ACHN (cell line): Measurements from ENCODE around the gene CAMKV.
A peak's percentile ranks its signal among the peaks of the same experiment; 100 is the strongest.
"Not testable (repeated sequence)": the region's sequence is repeated elsewhere in the genome, so short reads cannot be mapped to it uniquely, and the experiment has no call there.

Experiments
- DNase-seq: peaks from one replicate; pipeline ENCODE4 v3.0.0-alpha.2; 2015
- in situ Hi-C: cut with HindIII; loops from 2 replicates; pipeline ENCODE4 v1.10.0; 2017; ENCODE audit warnings: low sequenced_read_pairs, low pct_ligation_motif_present, low pct_unique_long_range_greater_than_20kb

The CAMKV gene

GRCh38 chr3:49867400-49867799 is 2.3 kb downstream of the CAMKV start:
- no peak for DNase-seq
- in situ Hi-C loops: no loop called here

DNA sequence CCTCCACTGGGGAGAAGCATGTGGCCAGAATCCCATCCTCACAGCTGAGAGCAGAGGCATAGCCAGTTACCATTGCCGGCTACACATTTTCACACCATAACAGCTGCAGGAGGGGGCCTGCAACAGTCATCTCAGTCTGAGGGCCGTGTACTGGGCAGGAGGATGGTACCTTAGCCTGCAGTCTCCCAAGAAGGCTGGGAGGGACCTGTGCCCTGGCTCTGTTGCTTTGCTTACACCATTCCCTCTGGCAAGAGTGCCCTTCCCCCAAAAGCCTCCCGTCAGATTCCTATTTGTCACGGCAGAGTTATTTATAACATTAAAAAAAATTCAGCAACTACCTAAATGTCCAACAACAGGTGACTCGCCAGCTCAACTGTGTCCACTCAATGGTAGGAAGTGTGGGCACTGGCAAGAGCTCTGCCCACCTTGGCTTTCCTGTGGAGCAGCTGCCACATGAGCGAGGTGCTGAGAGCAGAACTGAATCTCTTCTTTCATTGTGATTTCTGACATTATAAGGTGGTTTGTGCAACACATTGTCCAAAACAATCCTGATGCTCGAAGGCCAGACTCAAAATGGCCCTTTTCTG is 4.4 kb downstream of the CAMKV start:
- in situ Hi-C loops: no loop called here
- DNase-seq: no peak

- in situ Hi-C loops: no loop called here
Measured at GRCh38 chr3:49864505-49864904, 5.2 kb downstream of the CAMKV start.

DNA sequence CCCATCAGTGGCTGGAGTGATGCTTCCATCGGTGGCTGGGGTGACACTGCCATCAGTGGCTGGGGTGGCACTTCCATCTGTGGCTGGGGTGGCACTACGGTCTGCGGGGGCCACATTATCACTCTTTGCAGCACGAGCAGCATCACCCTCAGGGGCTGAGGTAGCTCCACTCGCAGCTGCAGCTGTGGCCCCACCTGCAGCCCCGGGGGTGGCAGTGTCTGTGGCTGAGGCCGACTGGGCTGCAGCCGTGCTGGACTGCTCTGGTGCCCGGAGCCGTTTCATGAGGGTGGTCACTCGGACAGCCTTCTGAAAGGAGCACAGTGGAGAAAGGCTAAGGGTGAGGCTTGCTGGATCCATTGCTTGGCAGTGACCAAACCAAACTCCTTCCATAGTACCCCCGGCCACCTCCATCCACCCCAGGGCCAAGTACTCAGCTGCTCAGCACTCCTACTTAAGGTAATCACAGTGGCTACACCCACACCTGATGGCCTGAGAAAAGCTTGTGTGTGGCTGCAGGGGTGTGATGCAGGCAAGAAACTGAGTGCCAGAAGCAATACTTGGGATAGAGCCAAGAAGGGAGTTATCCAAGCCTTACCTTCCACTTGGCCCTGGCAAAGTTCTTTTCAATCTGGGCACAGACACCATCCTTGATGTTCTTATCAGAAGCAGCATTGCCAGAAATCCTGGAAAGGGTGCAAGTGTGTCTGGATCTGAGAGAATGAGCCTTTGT is 10.0 kb downstream of the CAMKV start:
- DNase-seq: no peak
- in situ Hi-C loops: no loop called here

More at GRCh38 chr3:49864505-49864904, 5.2 kb downstream of the CAMKV start:
- no peak for DNase-seq

DNA sequence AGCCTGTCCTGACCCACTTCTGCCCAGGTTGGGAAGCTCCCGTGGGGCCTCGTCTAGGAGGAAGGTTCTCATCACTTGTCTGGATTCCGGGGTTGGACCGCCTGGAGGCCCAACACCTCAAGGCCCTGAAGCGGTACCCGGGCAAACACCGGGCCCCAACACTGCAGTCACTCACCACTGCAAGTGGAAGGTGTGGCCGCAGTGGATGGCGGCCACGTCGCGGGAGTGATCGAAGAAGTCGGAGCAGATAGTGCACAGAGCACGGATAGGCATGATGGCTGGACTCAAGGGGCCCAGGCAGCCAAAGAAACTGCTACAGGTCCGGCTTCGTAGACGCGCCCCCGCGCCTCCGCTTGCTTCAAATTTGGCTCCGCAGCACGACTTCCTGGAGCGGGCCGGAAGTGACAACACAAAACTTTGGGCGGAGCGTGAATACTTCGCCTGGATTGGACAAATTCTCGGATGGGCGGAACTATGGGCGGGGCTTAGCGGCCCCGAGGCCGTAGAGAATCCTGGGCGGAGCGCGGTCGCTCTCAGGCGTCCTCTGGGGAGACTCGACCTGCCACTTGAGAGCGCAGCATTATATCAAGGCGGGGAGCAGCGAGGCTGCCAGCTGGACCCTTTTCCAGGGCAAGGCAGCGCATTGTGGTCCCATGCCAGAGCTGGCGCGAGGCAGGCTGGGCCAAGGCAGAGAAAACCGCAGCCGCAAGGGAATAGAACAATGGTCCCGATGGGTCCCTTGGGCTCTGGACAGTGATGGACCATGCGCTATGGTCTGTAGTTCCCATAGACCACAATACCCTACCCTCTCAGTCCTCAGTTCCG is 13.3 kb downstream of the CAMKV start, which contains the start of gene TRAIP:
TSS of gene TRAIP (minus strand) at position 384 of the 825 bp plus-strand sequence. CDS start at position 273, 111 bp downstream.
- in situ Hi-C loops: no loop called here
- peak; percentile 91 for DNase-seq

DNA sequence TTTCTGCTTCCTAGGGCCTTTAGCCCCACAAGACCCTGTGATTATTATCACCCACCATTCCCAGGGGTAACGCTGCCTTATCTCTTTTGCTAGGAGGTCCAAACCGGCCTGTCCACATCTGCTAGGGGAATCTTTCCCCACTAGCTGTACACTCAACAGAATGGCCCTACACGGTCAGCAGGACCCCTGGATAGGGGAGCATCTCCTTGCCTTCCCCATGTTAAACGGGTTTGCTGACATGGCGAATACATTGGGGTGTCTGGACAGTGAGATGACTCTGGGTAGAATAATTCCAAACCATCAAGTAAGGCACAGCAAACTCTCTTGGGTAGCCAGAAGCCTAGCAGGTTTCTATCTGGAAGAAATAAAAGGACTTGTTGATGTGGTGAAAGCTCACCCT is 14.0 kb downstream of the CAMKV start:
- no peak for DNase-seq
- in situ Hi-C loops: no loop called here

DNA sequence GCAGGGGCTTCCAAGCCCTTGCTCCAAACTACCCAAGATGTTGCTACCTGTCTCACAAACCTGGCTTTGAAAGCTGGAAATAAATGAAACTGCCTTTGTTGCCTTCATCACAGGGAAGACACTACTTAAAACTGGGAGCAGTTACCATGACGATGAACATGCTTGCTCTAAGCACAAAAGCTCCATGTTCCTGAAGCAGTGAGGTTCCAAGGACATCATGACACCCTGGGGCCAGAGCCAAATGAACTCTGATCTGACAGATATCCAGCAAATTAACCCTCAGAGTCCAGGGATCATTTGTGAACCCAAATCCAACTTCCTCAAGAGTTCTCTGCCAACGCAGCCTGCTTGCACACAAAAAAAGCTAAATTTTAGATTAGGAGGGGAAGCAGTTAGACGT is 24.0 kb downstream of the CAMKV start:
- in situ Hi-C loops: no loop called here
- no peak for DNase-seq

DNA sequence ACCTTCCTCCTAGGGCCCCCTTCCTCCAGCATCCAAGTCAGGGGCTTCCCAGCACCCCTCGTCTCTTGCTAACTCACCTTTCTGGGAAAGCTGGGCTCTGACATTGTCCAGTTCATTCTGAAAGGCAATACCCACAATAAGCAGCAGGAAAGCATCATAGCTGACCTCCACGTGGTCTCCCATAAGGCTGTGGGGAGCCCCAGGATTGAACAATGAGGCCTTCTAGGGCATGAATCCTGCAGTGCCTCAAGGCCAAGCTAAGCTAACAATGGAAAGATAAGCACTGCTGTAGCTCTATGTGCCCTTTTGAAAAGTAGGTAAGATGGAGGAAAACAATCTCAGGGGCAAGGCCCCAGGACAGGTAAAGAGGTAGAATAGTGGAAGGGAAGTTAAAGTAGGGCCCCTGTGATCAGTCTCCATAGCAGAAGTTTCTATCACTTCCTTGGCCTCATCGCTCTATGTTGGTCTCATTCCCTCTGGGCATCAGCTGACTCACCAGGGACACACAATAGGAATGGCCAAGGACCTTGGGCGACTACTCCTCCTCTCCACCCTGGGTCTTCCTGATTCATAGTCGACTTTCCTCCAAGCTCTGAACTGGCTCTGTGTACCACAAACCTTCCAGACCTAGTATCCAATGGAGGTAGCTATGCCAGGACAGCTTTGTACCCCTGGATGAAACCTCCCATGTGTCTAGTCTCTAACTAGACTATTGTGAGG is 25.1 kb downstream of the CAMKV start:
- no peak for DNase-seq
- in situ Hi-C loops: no loop called here

- in situ Hi-C loops: no loop called here
Measured at GRCh38 chr3:49842843-49843517, 26.7 kb downstream of the CAMKV start.

DNA sequence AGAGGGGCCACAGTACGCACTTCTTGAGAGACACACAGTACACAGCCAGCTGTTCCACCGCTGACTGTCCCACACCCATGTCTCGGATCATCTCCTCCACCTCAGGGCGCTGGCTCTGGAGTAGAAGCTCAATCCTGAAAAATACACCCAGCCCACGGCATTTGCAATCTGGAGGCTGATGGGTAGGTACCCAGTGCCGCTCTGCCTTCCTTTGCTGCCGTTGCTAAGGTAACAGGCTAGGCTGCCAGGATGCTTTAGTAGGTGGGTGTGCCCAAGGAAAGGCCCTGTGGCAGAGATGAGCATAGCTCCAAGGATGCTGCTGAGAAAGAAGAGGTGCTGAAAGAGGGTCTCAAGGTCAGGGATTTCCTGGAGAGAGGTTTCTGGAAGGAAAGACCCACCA is 27.9 kb downstream of the CAMKV start:
- in situ Hi-C loops: no loop called here
- no peak for DNase-seq

More at GRCh38 chr3:49842843-49843517, 26.7 kb downstream of the CAMKV start:
- no peak for DNase-seq

DNA sequence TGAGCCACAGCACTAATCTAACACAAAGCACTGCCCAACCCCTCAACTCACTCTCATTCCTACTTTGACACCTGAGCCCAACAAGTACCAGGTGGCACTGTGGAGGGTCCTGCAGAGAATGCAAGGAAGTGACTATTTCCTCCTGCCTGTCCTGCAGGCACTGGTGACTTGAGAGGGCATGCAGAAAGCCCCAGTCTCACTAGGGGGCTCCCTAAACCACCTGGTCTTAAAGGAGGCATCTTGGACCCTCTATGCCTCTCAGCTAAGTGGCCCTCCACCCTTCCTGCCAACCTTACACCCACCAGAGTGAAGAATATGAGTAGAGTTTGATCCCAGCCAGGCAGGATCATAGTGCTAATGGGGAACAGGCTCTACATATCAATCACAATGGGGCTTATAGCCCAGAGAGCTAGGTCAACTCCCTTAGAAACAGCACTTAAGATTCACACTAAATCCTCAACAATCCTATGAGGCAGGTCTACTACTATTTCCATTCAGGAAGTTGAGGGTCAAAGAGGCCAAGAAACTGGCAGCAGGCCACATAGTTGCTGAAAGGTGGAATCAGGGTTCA is 28.5 kb downstream of the CAMKV start:
- in situ Hi-C loops: no loop called here
- DNase-seq: peak; percentile 35

GRCh38 chr3:49840388-49840787 is 29.3 kb downstream of the CAMKV start:
- in situ Hi-C loops: no loop called here
- no peak for DNase-seq

- in situ Hi-C loops: no loop called here
- peak; percentile 63 for DNase-seq
Measured at GRCh38 chr3:49839193-49839809, 30.4 kb downstream of the CAMKV start.

DNA sequence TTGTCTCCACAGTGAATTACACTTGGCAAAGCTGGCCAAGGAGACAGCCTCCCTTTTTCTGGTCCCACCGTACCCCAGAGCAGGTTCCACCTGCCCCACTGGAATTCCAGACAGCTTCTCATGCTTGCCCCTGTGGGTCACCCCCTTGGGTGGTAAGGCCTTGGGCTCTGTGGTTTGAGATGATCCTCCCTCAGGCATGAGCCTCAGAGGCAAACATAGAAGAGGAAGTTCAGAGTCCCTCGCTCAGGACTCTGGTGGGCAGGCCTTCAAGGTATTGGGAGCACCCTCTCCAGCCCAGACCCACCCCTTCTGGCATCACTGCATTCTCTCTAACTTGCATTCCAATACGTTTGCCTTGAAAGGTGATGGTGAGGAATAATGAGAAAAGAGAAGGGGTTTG is 38.4 kb downstream of the CAMKV start:
- in situ Hi-C loops: no loop called here
- no peak for DNase-seq

GRCh38 chr3:49826016-49826415 is 43.7 kb downstream of the CAMKV start:
- in situ Hi-C loops: no loop called here
- no peak for DNase-seq

GRCh38 chr3:49823131-49823530 is 46.6 kb downstream of the CAMKV start:
- in situ Hi-C loops, DNase-seq: not testable (repeated sequence)

- in situ Hi-C loops: no loop called here
- peak; percentile 54 for DNase-seq
Measured at GRCh38 chr3:49813497-49814174, 56.1 kb downstream of the CAMKV start, which contains the start of gene UBA7. Gene UBA7, minus strand, starts transcription at chr3:49813953. Its CDS starts 166 bp downstream, at chr3:49813787.
